Measurements from ENCODE around the gene TPSG1.
"Not testable (repeated sequence)": the region's sequence is repeated elsewhere in the genome, so short reads cannot be mapped to it uniquely, and the experiment has no call there.

TPSG1 gene

GRCh38 chr16:1240436-1240835 lies 15.4 kb upstream of the TPSG1 start, which contains the start of gene TPSAB1:
Gene TPSAB1, plus strand, starts transcription at chr16:1240705. Its CDS starts 234 bp downstream, at chr16:1240939.
- DNase-seq (ENCODE audit: low read depth); H3K4me3 ChIP-seq (ENCODE audit: control insufficient read depth, low read depth, low read length): not testable (repeated sequence)

- H3K4me3 ChIP-seq (ENCODE audit: control insufficient read depth, low read depth, low read length); DNase-seq (ENCODE audit: low read depth): not testable (repeated sequence)
These were observed 14.5 kb upstream of the TPSG1 start for GRCh38 chr16:1239575-1239974.

GRCh38 chr16:1238909-1239308 lies 13.8 kb upstream of the TPSG1 start:
- not testable (repeated sequence) for DNase-seq (ENCODE audit: low read depth); H3K4me3 ChIP-seq (ENCODE audit: control insufficient read depth, low read depth, low read length)

GRCh38 chr16:1237990-1238389 lies 12.9 kb upstream of the TPSG1 start:
- TF ChIP-seq CTCF (IDR thresholded peaks at IDR 0.05; ENCODE audit: control insufficient read depth, insufficient read depth, low read depth, low read length, missing control alignments) = no peak
- no peak for DNase-seq (ENCODE audit: low read depth)
- no peak overlapping the region for H3K4me3 ChIP-seq (ENCODE audit: control insufficient read depth, low read depth, low read length)

GRCh38 chr16:1236659-1237058 lies 11.6 kb upstream of the TPSG1 start:
- DNase-seq (ENCODE audit: low read depth); H3K4me3 ChIP-seq (ENCODE audit: control insufficient read depth, low read depth, low read length): not testable (repeated sequence)

- not testable (repeated sequence) for H3K4me3 ChIP-seq (ENCODE audit: control insufficient read depth, low read depth, low read length); DNase-seq (ENCODE audit: low read depth)
These were observed 7.1 kb upstream of the TPSG1 start for GRCh38 chr16:1232049-1232748.

GRCh38 chr16:1231301-1231700 lies 6.2 kb upstream of the TPSG1 start:
- not testable (repeated sequence) for DNase-seq (ENCODE audit: low read depth); H3K4me3 ChIP-seq (ENCODE audit: control insufficient read depth, low read depth, low read length)

- not testable (repeated sequence) for DNase-seq (ENCODE audit: low read depth); H3K4me3 ChIP-seq (ENCODE audit: control insufficient read depth, low read depth, low read length)
These were observed 5.6 kb upstream of the TPSG1 start for GRCh38 chr16:1230471-1231212.

- not testable (repeated sequence) for DNase-seq (ENCODE audit: low read depth); H3K4me3 ChIP-seq (ENCODE audit: control insufficient read depth, low read depth, low read length)
These were observed 5.0 kb upstream of the TPSG1 start, which contains the start of gene TPSB2 for GRCh38 chr16:1230084-1230470. Gene TPSB2, minus strand, starts transcription at chr16:1230184. Its CDS starts 233 bp downstream, at chr16:1229951.

- not testable (repeated sequence) for H3K4me3 ChIP-seq (ENCODE audit: control insufficient read depth, low read depth, low read length); DNase-seq (ENCODE audit: low read depth)
These were observed 4.4 kb upstream of the TPSG1 start for GRCh38 chr16:1229476-1229875.

GRCh38 chr16:1228227-1228626 lies 3.2 kb upstream of the TPSG1 start:
- not testable (repeated sequence) for DNase-seq (ENCODE audit: low read depth); H3K4me3 ChIP-seq (ENCODE audit: control insufficient read depth, low read depth, low read length)

GRCh38 chr16:1226692-1227091 lies 1.6 kb upstream of the TPSG1 start:
- DNase-seq (ENCODE audit: low read depth); H3K4me3 ChIP-seq (ENCODE audit: control insufficient read depth, low read depth, low read length): not testable (repeated sequence)

- H3K4me3 ChIP-seq (ENCODE audit: control insufficient read depth, low read depth, low read length); DNase-seq (ENCODE audit: low read depth): not testable (repeated sequence)
These were observed 752 bp upstream of the TPSG1 start for GRCh38 chr16:1225728-1226311.

Data from AG09309 (cell line).